WTC11 (cell line): ENCODE results near the gene GPR34. TPM values are rescaled to one million over a fixed set of nuclear protein-coding genes. Genes with fewer than 3 reads are reported as not detected.
A peak's percentile ranks its signal among the peaks of the same experiment; 100 is the strongest.

Experiments
- ATAC-seq: fragments of 200-7000 bp; cut with Tn5 transposase; 2 replicates; pipeline ENCODE4 v1.10.0; 2021; ENCODE audit warnings: mild to moderate bottlenecking, moderate library complexity
- CTCF ChIA-PET: fragments of 300-600 bp; sonication (Branson Sonifier 250); formaldehyde crosslinking; loops from one replicate; lab custom pipeline; 2021; ENCODE audit warnings: antibody characterized with exemption; lab: Charles Lee
- POLR2A ChIA-PET: fragments of 350-600 bp; sonication (Branson Sonifier 250); formaldehyde crosslinking; loops from one replicate; lab custom pipeline; 2021; ENCODE audit warnings: antibody characterized with exemption; lab: Charles Lee
- DNase-seq: peaks from one replicate; pipeline ENCODE4 v3.0.0; 2021; ENCODE audit warnings: low spot score
- H3K27ac Mint-ChIP-seq: 2 replicates; pipeline ENCODE4 v1.8.0; 2021; ENCODE audit warnings: mixed read lengths
- H3K27me3 Mint-ChIP-seq: 2 replicates; pipeline ENCODE4 v1.8.0; 2021; ENCODE audit warnings: low read depth, mild to moderate bottlenecking, moderate library complexity, mixed read lengths
- H3K36me3 Mint-ChIP-seq: 2 replicates; pipeline ENCODE4 v1.8.0; 2021; ENCODE audit warnings: mixed read lengths
- H3K4me1 Mint-ChIP-seq: 2 replicates; pipeline ENCODE4 v1.8.0; 2022; ENCODE audit warnings: mixed read lengths
- H3K4me3 Mint-ChIP-seq: 2 replicates; pipeline ENCODE4 v1.8.0; 2021; ENCODE audit warnings: mild to moderate bottlenecking, moderate library complexity, mixed read lengths
- H3K9me3 Mint-ChIP-seq: 2 replicates; pipeline ENCODE4 v1.8.0; 2021; ENCODE audit warnings: mixed read lengths
- ATF1 ChIP-seq: sonication (generic); formaldehyde crosslinking; IDR thresholded peaks from 2 replicates; pipeline ENCODE4 v1.8.1; 2023; ENCODE audit warnings: mild to moderate bottlenecking, moderate library complexity, missing genetic modification reagents
- ATF6 ChIP-seq: sonication (generic); formaldehyde crosslinking; IDR thresholded peaks from 2 replicates; pipeline ENCODE4 v1.8.1; 2023; ENCODE audit warnings: mild to moderate bottlenecking, missing genetic modification reagents
- E2F5 ChIP-seq: sonication (generic); formaldehyde crosslinking; IDR thresholded peaks from 2 replicates; pipeline ENCODE4 v1.8.1; 2022; ENCODE audit warnings: mild to moderate bottlenecking, moderate library complexity, missing genetic modification reagents
- EMX1 ChIP-seq: fragments of 250-450 bp; sonication (Bioruptor Pico); IDR thresholded peaks from 2 replicates; pipeline ENCODE4 v1.8.0; 2021; ENCODE audit warnings: mild to moderate bottlenecking
- FOXP4 ChIP-seq: sonication (generic); formaldehyde crosslinking; IDR thresholded peaks from 2 replicates; pipeline ENCODE4 v1.8.0; 2022; ENCODE audit warnings: mild to moderate bottlenecking, missing genetic modification reagents
- GABPB1 ChIP-seq: sonication (generic); formaldehyde crosslinking; IDR thresholded peaks from 2 replicates; pipeline ENCODE4 v1.8.1; 2023; ENCODE audit warnings: mild to moderate bottlenecking, missing genetic modification reagents
- IRF1 ChIP-seq: sonication (generic); formaldehyde crosslinking; IDR thresholded peaks from 2 replicates; pipeline ENCODE4 v1.8.0; 2023; ENCODE audit warnings: missing genetic modification reagents
- MYBL2 ChIP-seq: sonication (generic); formaldehyde crosslinking; IDR thresholded peaks from 2 replicates; pipeline ENCODE4 v1.8.1; 2023; ENCODE audit warnings: mild to moderate bottlenecking, moderate library complexity, missing genetic modification reagents
- NFYB ChIP-seq: sonication (generic); formaldehyde crosslinking; conservative IDR thresholded peaks from 2 replicates; pipeline ENCODE4 v1.8.0; 2022; ENCODE audit warnings: low read depth, missing genetic modification reagents
- NR1H2 ChIP-seq: sonication (generic); formaldehyde crosslinking; IDR thresholded peaks from 2 replicates; pipeline ENCODE4 v1.9.0; 2021; ENCODE audit warnings: mild to moderate bottlenecking, moderate library complexity, missing genetic modification reagents
- NR2C2 ChIP-seq: sonication (generic); formaldehyde crosslinking; IDR thresholded peaks from 2 replicates; pipeline ENCODE4 v1.8.0; 2022; ENCODE audit warnings: mild to moderate bottlenecking, missing genetic modification reagents
- OVOL2 ChIP-seq: fragments of 250-450 bp; sonication (Bioruptor Pico); IDR thresholded peaks from 2 replicates; pipeline ENCODE4 v1.9.0; 2021; ENCODE audit warnings: mild to moderate bottlenecking, borderline replicate concordance
- RORB ChIP-seq: fragments of 250-450 bp; sonication (Bioruptor Pico); IDR thresholded peaks from 2 replicates; pipeline ENCODE4 v1.9.0; 2021; ENCODE audit warnings: mild to moderate bottlenecking
- SOX15 ChIP-seq: fragments of 250-450 bp; sonication (Bioruptor Pico); IDR thresholded peaks from 2 replicates; pipeline ENCODE4 v1.9.0; 2021; ENCODE audit warnings: mild to moderate bottlenecking
- TCF7 ChIP-seq: sonication (generic); formaldehyde crosslinking; IDR thresholded peaks from 2 replicates; pipeline ENCODE4 v1.8.0; 2022; ENCODE audit warnings: mild to moderate bottlenecking, low read depth, missing genetic modification reagents, moderate library complexity
- TEAD1 ChIP-seq: sonication (generic); formaldehyde crosslinking; IDR thresholded peaks from 2 replicates; pipeline ENCODE4 v1.8.0; 2022; ENCODE audit warnings: mild to moderate bottlenecking, missing genetic modification reagents
- ZBTB43 ChIP-seq: sonication (generic); formaldehyde crosslinking; IDR thresholded peaks from 2 replicates; pipeline ENCODE4 v1.8.1; 2023; ENCODE audit warnings: mild to moderate bottlenecking, missing genetic modification reagents
- ZNF121 ChIP-seq: sonication (generic); formaldehyde crosslinking; IDR thresholded peaks from 2 replicates; pipeline ENCODE4 v1.8.0; 2023; ENCODE audit warnings: missing genetic modification reagents
- ZNF263 ChIP-seq: sonication (generic); formaldehyde crosslinking; IDR thresholded peaks from 2 replicates; pipeline ENCODE4 v1.8.1; 2022; ENCODE audit warnings: low read depth, mild to moderate bottlenecking, moderate library complexity, missing genetic modification reagents
- ZNF317 ChIP-seq: sonication (generic); formaldehyde crosslinking; IDR thresholded peaks from 2 replicates; pipeline ENCODE4 v1.8.1; 2023; ENCODE audit warnings: low read depth, mild to moderate bottlenecking, moderate library complexity, missing genetic modification reagents, borderline replicate concordance
- total RNA-seq: library from RNA; stranded (reverse); gene quantifications from 3 replicates; pipeline ENCODE4 v1.2.3, GENCODE V29; 2021

GPR34 gene
- total RNA-seq, 1 experiment from 2014 or later: not detected

- POLR2A ChIA-PET: interaction anchor here (0.7 kb wide), 2 partner anchors 22 to 208 kb away, joined by 3 to 4 read pairs; no protein-coding TSS in a partner anchor
- peak; percentile 67 for ATAC-seq
- TF ChIP-seq GABPB1 (CRISPR knock-in tag) (no peak), RORB (CRISPR knock-in tag) (no peak), ZNF121 (no peak), OVOL2 (CRISPR knock-in tag) (no peak), FOXP4 (CRISPR knock-in tag) (no peak), NR2C2 (CRISPR knock-in tag) (no peak), EMX1 (no peak), SOX15 (no peak), TEAD1 (CRISPR knock-in tag) (no peak), TCF7 (no peak), E2F5 (no peak), ZNF317 (CRISPR knock-in tag) (no peak), IRF1 (CRISPR knock-in tag) (no peak), ATF1 (CRISPR knock-in tag) (no peak), ZNF263 (no peak), ZBTB43 (CRISPR knock-in tag) (no peak)
- Mint-ChIP-seq H3K27ac (peak overlapping the region; percentile 55), H3K27me3 (no peaks in the 10 kb centered on the region), H3K4me3 (no peak overlapping the region), H3K36me3 (no peaks in the 10 kb centered on the region), H3K4me1 (peaks cover 10% of the 10 kb centered on the region), H3K9me3 (no peaks in the 10 kb centered on the region)
- no peak for DNase-seq
- CTCF ChIA-PET: no interaction called here
These were observed 43.5 kb downstream of the GPR34 start for GRCh38 chrX:41732260-41732659.

- ChIA-PET CTCF (no interaction called here), POLR2A (no interaction called here)
- TF ChIP-seq MYBL2 (no peak), SOX15 (no peak), TCF7 (no peak), NR1H2 (no peak), NFYB (CRISPR knock-in tag) (no peak)
- no peak for DNase-seq
- no peaks in the 10 kb centered on the region for H3K36me3 Mint-ChIP-seq
- no peak for ATAC-seq
- H3K27ac Mint-ChIP-seq: no peak overlapping the region
- peaks cover 12% of the 10 kb centered on the region for H3K4me1 Mint-ChIP-seq
- no peaks in the 10 kb centered on the region for H3K27me3 Mint-ChIP-seq
- H3K4me3 Mint-ChIP-seq: no peak overlapping the region
- H3K9me3 Mint-ChIP-seq: no peaks in the 10 kb centered on the region
These were observed 45.2 kb downstream of the GPR34 start for GRCh38 chrX:41733939-41734338.

- peak; percentile 41; the same call in 1 of the 2 replicates for ATAC-seq
- no peaks in the 10 kb centered on the region for H3K9me3 Mint-ChIP-seq
- CTCF ChIA-PET: no interaction called here
- no peak overlapping the region for H3K27ac Mint-ChIP-seq
- POLR2A ChIA-PET: no interaction called here
- no peak for TF ChIP-seq ATF6 (CRISPR knock-in tag)
- peaks cover 14% of the 10 kb centered on the region for H3K4me1 Mint-ChIP-seq
- DNase-seq: no peak
- no peak overlapping the region for H3K4me3 Mint-ChIP-seq
- H3K27me3 Mint-ChIP-seq: no peaks in the 10 kb centered on the region
- H3K36me3 Mint-ChIP-seq: no peaks in the 10 kb centered on the region
These were observed 45.8 kb downstream of the GPR34 start for GRCh38 chrX:41734530-41734929.
